Amniotic epithelial cell (primary cell): ENCODE results near the gene RPP30.
A peak's percentile ranks its signal among the peaks of the same experiment; 100 is the strongest.
"Not testable (repeated sequence)": the region's sequence is repeated elsewhere in the genome, so short reads cannot be mapped to it uniquely, and the experiment has no call there.

Experiments used
- DNase-seq: peaks from one replicate; pipeline ENCODE4 v3.0.0-alpha.2; 2010; ENCODE audit warnings: low read depth

Gene RPP30

DNA sequence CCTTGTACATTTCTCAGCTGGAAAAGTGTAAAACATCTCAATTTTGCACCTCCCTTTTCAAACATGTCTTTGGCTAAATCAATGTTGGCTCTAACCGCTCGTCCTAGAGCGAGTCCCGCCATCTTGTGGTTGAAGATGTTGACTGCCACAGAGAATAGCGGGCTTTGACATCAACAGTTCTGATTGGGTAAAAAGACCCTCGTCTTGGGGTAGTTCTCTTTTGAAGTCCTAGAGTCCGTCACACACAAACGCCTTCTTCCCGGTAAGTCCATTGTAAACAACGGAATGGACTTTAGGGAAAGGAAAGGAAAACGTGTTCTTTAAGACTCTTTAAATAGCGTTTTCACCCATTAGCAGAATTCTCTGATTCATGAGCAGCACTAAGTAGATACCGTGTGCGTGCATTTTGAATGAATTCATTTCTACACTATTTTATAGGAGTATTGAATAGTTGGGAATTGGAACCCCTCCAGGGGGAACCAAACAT, 452 bp upstream of the RPP30 start:
- DNase-seq: peak; percentile 84

DNA sequence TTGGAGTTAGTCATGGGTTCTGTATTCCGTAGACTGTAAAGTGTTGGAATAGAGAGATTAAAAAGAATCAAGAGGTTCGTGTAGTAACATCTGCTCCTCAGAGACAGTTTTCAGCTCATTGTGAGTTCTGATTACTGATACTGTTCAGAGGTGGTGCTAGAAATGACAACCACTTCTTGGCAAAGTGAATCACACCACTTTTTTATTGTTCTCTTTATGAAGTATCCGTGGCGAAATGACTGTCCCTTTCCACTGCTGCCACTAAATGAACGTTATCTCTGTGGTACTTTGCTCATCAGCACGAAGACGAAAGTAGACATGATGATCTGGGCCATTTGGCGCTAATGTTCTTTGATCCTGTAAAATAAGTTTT, 860 bp downstream of the RPP30 start:
- DNase-seq: no peak

DNA sequence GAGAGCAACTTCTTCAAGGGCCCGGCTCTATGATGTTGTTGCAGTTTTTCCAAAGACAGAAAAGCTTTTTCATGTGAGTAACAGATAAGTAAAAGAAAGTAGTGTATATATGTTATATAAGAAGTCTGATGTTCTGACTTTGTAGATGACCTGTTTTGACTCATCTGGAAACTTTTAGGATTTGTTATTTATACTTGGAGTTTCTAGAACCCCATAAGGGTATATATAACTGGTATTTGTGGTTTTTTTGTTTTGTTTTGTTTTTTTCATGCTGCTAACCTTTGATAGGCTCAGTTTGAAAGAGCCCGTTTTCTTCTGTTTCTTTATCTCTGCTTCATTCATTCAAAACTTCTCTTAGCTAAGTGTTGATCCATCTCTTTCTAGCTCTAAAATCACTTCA, 7.3 kb downstream of the RPP30 start:
- DNase-seq: no peak

DNA sequence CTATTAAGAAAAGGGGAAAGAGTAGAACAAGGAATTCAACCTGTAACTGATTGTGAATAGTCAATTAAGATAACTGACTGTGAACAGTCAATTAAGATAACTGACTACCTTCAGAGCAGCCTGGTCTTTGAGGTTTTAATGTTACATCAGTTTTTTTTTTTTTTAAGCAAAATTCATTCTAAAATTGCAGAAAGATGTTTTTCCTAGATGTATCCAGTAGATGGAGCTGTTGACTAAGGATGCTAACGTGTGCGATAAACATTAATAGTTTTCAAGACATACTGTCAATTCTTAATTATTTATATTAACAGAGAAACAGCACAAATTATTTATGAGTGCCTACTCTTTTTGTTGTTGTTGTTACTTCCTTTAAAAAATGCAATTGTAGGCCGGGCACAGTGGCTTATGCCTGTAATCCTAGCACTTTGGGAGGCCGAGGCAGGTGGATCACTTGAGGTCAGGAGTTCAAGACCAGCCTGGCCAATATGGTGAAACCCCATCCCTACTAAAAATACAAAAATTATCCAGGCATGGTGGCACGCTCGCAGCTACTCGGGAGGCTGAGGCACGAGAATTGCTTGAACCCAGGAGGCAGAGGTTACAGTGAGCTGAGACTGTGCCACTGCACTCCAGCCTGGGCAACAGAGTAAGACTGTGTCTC, 8.4 kb downstream of the RPP30 start:
- DNase-seq: peak; percentile 45

DNA sequence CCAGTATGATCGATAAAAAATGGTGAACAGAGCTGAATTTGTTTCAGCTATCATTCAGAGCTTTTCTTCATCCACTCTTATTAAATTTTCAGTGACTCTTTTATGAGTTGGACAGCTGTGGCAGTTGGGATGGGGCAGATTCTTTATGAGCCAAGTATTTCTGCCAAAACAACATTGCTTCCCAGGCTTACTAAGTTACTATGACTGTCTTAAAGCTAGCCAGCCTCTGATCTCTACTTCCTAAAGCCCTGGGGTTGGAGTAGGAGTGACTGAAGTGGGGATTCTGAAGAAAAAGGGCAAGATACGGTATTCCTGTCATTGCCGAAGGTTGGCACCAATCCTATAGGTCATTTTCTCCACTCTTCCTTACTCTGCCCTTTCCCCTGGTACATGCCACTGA, 12.7 kb downstream of the RPP30 start:
- DNase-seq: peak; percentile 53

DNA sequence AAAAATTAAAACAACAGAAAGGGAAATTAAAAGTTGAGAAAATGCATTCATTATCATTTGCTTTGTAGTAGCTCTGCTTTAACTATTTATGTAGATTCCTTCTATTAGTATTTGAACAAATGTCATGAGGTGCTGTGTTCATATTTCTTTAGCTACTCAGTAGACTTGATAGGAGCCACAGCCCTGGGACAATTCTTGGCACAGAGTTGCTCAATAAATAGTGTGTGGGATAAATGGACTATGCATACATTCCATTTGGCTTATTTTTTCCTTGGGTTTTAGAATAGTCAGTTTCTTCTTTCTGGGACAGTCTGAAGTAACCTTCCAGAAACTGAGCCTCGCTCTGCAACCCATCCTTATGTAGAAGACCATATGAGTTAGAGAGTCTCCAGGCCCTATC, 13.4 kb downstream of the RPP30 start:
- DNase-seq: peak; percentile 92

DNA sequence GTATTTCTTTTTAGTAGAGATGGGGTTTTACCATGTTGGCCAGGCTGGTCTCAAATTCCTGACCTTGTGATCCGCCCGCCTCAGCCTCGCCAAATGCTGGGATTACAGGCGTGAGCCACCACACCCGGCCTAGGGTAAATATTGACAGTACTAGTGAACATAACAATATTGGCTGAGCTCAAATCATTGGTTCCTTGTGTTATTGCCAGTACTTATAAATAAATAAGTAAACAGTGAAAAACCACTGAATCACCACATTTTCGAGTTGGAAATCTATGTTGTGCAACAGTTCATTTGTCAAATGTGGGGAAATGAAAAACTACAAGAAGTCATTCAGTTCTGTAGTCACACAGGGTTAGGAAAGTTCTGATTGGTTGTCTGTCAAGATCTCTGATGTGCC, 15.8 kb downstream of the RPP30 start:
- peak; percentile 80 for DNase-seq

DNA sequence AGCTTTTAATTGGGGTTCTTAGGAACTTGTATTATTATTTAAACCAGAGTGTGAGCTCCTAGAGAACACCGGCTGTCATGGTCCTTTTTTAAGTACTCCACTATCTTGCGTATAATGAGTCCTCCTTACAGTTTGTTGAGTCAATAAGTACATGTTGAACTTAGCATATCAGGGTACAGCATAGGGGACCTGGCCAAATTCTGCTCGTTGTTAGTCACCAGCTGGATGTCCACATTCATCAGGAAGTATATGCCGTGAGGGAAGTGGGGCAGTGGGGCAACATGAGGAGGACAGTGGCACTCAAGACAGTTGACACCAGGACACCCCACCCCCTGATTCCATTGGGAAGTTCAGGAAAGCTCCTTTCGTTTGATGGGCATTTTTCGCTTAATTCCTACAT, 16.6 kb downstream of the RPP30 start:
- peak; percentile 4 for DNase-seq

DNA sequence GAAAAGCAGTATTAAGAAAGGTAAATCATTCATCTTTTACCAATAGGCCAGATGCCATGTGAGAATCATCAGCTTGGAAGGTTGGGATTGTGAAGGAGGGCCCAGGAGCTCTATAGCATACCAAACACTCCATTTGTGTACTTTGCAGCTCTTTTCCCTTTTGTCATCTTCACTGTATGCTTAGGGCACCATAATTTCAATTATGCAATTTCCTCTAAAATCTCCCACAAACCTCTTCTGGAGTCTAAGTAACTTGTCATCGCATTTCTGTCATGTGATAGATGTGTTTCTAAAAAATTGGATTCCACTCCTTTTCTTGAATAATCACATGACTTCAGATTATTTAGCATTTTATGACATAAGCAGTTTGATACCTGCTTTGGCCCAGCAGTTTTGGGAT, 17.9 kb downstream of the RPP30 start:
- peak; percentile 3 for DNase-seq

DNA sequence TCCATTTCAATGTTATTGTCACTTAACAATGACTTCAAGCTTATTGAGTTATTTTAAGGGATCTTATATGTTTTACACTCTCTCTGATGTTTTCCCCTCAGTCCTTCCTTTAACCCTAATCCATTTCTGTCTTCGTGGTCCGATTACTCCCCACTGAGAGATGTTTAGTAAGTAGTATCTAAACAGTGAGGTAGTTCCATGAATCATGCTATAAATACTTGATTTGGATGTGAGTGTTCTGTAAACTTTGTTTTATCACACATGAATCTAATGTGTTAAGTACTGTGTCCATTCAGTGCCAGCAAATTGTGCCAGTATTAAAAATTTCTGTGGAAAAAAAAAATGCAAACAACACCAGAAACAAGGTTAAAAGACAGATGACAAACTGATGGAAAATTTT, 18.6 kb downstream of the RPP30 start:
- peak; percentile 37 for DNase-seq

DNA sequence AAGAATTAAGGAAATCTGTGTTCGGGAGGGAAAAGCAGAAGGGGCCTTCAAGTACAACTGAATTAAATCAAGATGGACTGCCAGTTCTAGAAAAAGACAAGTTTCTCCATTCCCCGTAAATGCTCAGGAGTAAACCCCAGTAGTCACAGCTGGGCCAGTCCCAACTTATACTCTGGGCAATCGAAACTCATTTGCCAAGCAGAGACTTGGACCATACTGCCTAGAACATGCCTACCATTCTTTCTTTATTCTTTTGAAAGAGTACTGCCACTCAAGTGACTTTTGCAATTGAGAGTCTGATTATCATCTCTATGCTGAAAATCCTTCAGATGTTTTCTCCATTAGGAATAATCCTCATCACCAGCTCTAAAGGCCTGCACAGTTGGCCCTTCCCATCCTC, 21.4 kb downstream of the RPP30 start:
- DNase-seq: no peak

DNA sequence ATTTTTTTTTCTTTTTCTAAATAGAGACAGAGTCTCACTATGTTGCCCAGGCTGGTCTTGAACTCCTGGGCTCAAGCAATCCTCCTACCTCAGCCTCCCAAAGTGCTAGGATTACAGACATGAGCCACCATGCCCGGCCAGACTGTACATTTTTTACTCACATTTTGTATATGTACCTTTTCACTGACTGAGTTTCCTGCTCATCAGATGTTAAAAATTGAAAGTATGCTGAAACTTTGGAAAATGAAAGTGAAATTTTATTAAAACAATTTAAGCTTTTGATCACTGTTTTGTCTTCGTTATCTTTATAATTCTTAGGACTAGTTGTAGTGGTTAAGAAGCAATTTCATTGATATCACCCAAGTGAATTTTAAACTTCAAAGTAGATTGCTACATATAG, 25.1 kb downstream of the RPP30 start:
- not testable (repeated sequence) for DNase-seq

DNA sequence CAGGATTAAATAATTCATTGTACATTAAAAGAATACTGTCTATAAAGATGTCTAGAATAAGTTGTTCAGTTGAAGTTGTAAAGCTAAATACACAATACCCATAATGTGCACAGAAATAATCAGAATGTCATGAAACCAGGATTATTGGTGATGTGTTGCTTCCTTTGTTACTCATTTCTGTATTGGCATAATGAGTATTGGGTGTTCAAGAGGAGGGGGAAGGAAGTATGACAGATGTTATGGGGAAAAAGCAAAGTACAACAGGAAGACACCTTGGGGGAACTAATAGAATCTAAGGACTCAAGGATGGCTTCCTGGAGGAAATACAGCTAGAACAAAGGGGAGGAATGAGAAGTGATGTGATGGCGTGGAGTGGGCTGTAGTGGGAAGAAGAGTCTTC, 34.2 kb downstream of the RPP30 start:
- DNase-seq: no peak

DNA sequence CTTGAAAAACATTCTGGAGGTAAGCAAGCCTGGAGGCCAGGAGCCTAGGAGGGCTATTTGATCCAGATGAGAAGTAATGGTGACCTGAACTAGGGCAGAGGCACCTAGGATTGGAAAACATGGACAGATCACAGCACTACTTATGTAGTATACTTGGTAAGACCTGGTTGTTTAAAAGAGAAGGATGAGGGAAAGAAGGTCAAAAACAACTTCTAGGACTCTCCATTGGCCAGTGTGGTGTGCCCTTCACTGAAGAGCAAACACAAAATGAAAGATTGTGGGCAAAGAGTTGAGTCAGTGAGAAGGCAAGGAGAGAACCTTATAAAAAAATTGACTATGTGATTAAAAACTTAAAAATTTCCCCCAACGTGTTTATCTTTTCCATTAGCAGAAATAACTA, 34.8 kb downstream of the RPP30 start:
- DNase-seq: no peak

DNA sequence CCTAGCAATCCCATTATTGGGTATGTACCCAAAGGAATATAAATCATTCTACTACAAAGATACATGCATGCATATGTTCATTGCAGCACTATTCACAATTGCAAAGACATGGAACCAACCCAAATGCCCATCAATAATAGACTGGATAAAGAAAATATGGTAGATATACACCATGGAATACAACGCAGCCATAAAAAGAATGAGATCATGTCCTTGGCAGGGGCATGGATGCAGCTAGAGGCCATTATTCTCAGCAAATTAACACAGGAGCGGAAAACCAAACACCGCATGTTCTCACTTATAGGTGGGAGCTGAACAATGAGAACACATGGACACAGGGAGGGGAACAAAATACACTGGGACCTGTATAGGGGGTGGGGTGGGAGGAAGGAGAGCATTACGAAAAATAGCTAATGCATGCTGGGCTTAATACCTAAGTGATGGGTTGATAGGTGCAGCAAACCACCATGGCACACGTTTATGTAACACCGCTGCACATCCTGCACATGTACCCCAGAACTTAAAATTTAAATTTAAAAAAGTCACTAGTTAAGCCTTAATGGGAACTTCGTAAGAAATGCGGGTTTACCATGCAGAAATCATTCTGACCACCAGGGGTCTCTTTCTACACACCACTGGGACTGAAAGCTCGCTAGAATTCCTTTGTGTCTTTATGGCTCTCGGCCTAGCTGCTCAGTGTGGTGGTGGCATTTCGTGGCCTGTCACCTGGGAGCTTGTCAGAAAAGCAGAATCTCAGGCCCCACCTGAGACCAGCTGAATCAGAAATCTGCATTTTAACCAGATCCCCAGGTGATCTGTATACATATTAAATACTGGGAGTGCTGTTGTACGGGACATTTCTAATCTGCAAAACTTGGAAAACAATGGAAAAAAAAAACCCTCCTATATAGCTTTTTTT, 39.6 kb downstream of the RPP30 start:
- peak; percentile 73 for DNase-seq

DNA sequence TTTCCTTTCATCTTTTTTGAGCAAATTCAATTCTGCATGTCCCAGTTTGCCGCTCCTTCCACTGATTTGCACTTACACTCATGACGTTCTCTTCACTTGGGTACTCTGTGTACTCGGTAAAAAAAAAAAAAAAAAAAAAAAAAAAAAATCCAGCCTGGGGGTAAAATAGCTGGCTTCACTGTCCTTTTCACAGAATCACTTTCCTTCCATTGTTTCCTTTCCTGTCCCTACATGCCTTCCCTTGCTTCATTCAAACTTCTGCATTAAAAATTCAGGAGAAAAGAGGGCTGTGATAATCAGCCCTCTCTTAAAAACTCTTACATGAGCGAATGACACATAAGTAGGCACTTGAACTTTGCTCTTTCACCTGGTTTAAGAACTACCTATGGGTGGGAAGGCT, 40.4 kb downstream of the RPP30 start:
- no peak for DNase-seq

DNA sequence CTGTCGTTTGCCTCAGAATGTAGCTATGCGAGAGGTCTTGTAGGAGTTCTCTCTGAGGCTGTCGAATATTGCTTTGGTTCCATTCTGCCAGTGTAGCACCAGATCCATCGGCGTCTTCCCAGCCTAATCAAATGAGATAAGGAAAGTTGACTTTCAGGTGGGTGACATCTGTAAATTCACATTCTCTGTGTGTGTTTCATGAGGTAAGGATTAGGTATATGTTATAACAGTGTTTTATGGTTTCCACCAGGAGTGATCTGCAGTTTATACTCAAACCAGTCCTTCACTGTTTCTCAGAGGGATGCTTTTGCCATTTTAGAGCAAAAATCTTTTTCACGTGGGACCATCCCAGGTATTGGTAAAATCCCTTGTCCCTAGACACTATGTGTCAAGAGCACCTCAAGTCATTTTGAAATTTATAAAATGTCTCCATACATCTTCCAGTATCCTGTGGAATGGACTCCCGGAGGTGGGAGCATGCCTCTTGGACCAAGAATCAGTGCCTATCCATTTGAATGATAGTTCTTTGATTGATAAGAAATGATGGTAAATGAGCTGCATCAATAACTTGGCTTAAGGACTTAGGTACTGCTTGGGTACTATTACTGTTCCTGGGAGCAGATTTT, 41.2 kb downstream of the RPP30 start:
- DNase-seq: no peak

DNA sequence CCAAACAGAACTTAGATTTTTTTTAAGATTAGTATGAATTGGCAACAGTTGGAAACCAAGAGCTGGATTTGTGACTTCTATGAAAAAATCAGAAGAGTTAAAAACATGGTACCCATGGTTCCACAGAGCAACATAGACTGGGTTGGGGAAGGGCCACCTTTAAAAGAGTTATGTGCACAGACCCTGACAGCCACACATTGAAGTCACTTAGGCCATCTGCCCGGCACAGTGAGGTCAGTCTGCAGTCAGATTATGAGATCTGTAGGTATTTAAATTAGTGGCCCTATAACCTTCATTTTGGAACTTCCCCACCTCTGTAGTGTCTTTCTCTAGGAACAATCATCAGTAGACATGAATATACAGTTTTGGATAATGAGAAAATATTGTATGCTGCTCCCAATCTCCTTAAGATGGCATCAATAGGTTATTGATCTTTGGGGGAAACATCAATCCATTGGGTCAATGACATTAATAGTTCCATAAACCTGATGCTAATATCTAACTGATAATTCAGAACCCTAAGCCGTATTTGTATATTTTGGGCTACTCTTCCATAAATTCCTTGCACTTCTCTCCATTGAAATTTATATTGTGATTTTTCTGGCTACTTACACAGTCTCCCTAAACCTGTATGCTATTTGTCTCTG, 42.1 kb downstream of the RPP30 start:
- no peak for DNase-seq

DNA sequence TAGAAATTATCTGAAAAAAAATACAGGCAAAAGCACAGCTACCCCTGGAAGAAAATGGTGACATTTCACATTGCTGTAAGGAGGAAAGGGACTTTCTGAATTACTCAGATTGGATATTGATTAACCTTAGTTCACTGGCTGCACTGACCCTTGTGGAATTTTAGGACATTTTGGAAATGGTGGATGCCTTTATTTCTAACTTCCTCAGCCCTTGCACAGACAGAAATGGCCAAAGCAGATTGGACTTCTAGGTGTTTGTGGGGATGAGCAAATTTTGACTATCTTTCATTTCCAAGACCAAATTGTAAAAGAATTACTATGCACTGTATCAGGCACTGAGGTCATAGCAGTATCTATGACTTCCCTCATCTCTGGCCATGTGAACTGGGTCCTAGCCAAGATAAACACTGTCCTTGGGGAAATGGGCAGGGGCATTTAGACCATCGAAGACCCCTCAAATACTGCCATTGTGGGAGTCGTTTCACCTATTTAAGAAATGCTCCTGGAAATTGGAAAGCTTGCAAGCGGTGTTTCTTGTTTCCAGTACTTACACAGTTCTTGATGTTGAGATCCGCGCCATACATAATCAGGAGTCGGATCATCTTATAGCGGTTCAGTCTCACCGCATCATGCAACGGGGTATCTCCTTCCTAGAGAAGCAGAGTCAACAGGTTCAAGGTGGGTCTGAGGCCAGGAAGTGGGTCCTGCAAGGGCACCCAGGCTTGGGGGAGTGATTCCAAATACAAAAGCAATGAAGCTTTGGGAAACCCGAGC, 43.4 kb downstream of the RPP30 start:
- DNase-seq: no peak

DNA sequence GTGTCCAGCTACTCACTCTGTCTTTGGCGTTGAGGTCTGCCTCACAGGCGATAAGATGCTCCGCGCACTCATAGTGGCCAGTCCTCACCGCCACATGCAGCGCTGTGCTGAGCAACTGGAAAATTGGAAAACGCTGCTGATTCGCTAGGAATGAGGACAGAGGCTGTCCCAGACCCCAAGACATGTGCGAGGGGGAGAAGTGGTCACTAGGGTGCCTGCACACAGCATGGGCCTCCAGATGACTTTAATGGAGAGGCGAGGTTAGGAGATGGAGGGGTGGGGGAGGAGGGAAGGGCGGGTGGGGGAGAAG, 43.9 kb downstream of the RPP30 start:
- no peak for DNase-seq

DNA sequence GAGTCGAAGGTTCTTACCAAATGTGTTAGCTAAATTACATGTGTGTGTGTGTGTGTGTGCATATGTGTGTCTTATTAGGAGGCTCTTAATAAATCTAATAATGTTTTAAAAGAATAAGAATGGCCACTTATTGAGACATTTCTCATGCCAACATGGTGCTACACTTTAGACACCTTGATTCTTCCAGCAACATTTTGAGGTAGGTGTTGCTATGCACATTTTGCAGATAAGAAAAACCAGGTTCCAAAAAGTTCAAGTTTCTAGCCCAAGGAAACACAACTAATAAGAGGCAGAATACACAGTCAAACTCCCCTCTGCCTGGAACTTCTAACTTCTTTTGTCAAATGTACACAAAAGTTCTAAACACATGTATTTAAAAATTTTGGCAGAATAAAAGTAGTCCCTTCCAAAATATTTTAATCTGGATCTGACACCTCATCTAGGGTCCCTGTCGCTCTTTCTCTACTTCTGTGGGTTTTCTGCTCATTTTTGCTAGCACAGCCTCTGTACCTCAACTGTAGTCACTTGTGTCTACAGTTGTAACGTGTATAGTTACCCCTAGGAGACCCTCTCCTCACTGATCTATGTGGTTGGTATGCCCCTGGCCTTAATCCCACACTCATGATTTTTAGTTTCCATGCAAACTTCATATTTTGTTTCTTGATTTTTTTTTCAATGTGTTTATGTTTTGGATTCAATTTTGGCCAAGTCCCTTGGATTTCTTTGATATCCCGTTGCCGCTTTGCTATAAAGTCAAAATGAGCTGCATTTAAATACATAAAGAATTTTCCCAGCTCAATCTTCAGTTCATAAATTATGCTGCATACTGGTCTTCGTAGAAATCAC, 44.8 kb downstream of the RPP30 start:
- no peak for DNase-seq
